PFSK-1 (cell line): ENCODE results near the gene SERPINA10.

Source experiments
- FOXP2 ChIP-seq: optimal IDR thresholded peaks from 2 replicates; pipeline ENCODE3; 2011; ENCODE audit warnings: borderline replicate concordance, control low read depth, inconsistent platforms; ENCODE audit not compliant: insufficient read depth; ENCODE audit errors: extremely low read length, extremely low read depth
- POLR2AphosphoS5 ChIP-seq: IDR thresholded peaks from 2 replicates; pipeline ENCODE4 v1.6.1; 2012; ENCODE audit warnings: low read depth, mild to moderate bottlenecking, control low read depth, low read length, moderate library complexity
- SIN3A ChIP-seq: IDR thresholded peaks from 2 replicates; pipeline ENCODE4 v1.6.1; 2012; ENCODE audit warnings: mild to moderate bottlenecking, low read length, moderate library complexity, borderline replicate concordance; ENCODE audit not compliant: insufficient read depth
- TAF1 ChIP-seq: IDR thresholded peaks from 2 replicates; pipeline ENCODE4 v1.6.1; 2012; ENCODE audit warnings: low read length, control low read depth, borderline replicate concordance; ENCODE audit not compliant: insufficient read depth
- TF ChIP-seq, protein P1 (sequence below), 2 experiments: IDR thresholded peaks; 2 replicates each; pipeline versions ENCODE4 v1.6.1 to v1.8.0; 2011 to 2012; ENCODE audit warnings: low read depth in 2 of 2, low read length in 2 of 2, control low read depth in 1 of 2, inconsistent platforms in 1 of 2, mild to moderate bottlenecking in 1 of 2, moderate library complexity in 1 of 2; ENCODE audit not compliant: insufficient read depth in 1 of 2

DNA sequence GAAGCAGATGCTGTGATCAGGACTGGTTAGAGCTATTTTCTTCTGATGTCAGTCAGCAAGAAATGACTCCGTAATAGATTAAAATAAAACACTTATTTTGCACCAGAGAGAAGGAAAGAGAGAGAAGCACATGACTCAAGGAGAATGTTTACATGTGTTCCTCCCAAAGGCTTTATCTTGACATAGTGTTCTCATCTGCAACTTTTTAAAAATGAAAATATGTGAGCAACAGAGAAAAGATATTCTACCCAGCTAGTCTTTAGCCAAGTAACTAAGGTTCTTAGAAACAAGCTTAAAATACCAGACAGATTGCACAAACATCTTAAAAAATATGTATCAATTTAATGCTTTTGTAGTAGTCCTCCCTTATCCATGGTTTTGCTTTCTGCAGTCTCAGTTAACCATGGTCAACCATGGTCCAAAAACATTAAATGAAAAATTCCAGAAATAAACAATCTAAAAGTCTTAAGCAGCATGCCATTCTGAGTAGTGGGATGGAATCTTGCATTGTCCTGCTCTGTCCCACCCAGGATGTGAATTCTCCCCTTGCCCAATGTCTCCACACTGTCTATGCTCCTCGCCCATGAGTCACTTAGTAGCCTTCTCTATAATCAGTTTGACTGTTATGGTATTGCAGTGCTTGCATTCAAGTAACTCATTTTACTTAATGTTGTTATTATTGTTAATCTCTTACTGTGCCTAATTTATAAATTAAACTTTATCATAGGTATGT lies 9.9 kb downstream of the SERPINA10 start:
- TF ChIP-seq TAF1, result no peak
- TF ChIP-seq, protein P1, sequence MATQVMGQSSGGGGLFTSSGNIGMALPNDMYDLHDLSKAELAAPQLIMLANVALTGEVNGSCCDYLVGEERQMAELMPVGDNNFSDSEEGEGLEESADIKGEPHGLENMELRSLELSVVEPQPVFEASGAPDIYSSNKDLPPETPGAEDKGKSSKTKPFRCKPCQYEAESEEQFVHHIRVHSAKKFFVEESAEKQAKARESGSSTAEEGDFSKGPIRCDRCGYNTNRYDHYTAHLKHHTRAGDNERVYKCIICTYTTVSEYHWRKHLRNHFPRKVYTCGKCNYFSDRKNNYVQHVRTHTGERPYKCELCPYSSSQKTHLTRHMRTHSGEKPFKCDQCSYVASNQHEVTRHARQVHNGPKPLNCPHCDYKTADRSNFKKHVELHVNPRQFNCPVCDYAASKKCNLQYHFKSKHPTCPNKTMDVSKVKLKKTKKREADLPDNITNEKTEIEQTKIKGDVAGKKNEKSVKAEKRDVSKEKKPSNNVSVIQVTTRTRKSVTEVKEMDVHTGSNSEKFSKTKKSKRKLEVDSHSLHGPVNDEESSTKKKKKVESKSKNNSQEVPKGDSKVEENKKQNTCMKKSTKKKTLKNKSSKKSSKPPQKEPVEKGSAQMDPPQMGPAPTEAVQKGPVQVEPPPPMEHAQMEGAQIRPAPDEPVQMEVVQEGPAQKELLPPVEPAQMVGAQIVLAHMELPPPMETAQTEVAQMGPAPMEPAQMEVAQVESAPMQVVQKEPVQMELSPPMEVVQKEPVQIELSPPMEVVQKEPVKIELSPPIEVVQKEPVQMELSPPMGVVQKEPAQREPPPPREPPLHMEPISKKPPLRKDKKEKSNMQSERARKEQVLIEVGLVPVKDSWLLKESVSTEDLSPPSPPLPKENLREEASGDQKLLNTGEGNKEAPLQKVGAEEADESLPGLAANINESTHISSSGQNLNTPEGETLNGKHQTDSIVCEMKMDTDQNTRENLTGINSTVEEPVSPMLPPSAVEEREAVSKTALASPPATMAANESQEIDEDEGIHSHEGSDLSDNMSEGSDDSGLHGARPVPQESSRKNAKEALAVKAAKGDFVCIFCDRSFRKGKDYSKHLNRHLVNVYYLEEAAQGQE (IDR thresholded peaks at IDR 0.05; ENCODE audit: insufficient read depth in 1 of 2, low read depth in 2 of 2, low read length in 2 of 2), result no peak
- no peak for TF ChIP-seq POLR2AphosphoS5
- TF ChIP-seq FOXP2, result no peak
- TF ChIP-seq SIN3A, result no peak
